ENCODE measurements around the gene CCDC27.

The CCDC27 gene

GRCh38 chr1:3712573-3713535 lies 39.4 kb upstream of the CCDC27 start:
- no peak overlapping the region for H3K4me3 ChIP-seq (ENCODE audit: low read length)
- no peak for TF ChIP-seq CTCF (IDR thresholded peaks at IDR 0.05; ENCODE audit: insufficient read depth, low read depth, low read length, missing control alignments)
- DNase-seq (ENCODE audit: low read depth), result no peak

GRCh38 chr1:3713840-3714239 lies 38.4 kb upstream of the CCDC27 start:
- DNase-seq (ENCODE audit: low read depth), result no peak
- no peak for TF ChIP-seq CTCF (IDR thresholded peaks at IDR 0.05; ENCODE audit: insufficient read depth, low read depth, low read length, missing control alignments)
- no peak overlapping the region for H3K4me3 ChIP-seq (ENCODE audit: low read length)

- TF ChIP-seq CTCF (IDR thresholded peaks at IDR 0.05; ENCODE audit: insufficient read depth, low read depth, low read length, missing control alignments), result no peak
- no peak for DNase-seq (ENCODE audit: low read depth)
- no peak overlapping the region for H3K4me3 ChIP-seq (ENCODE audit: low read length)
These were observed 37.9 kb upstream of the CCDC27 start for GRCh38 chr1:3714284-3714741.

GRCh38 chr1:3714814-3715213 lies 37.4 kb upstream of the CCDC27 start:
- TF ChIP-seq CTCF (IDR thresholded peaks at IDR 0.05; ENCODE audit: insufficient read depth, low read depth, low read length, missing control alignments), result no peak
- H3K4me3 ChIP-seq (ENCODE audit: low read length), result no peak overlapping the region
- DNase-seq (ENCODE audit: low read depth), result no peak

GRCh38 chr1:3716351-3716750 lies 35.9 kb upstream of the CCDC27 start:
- no peak overlapping the region for H3K4me3 ChIP-seq (ENCODE audit: low read length)
- no peak for TF ChIP-seq CTCF (IDR thresholded peaks at IDR 0.05; ENCODE audit: insufficient read depth, low read depth, low read length, missing control alignments)
- no peak for DNase-seq (ENCODE audit: low read depth)

- DNase-seq (ENCODE audit: low read depth), result peak; percentile 98
- no peak for TF ChIP-seq CTCF (IDR thresholded peaks at IDR 0.05; ENCODE audit: insufficient read depth, low read depth, low read length, missing control alignments)
- H3K4me3 ChIP-seq (ENCODE audit: low read length), result no peak overlapping the region
These were observed 35.1 kb upstream of the CCDC27 start for GRCh38 chr1:3717041-3717714.
